HepG2 (cell line): Measurements from ENCODE around the gene KPNA3. TPM values are rescaled to one million over a fixed set of nuclear protein-coding genes. Genes with fewer than 3 reads are reported as not detected.

ENCODE experiments used
- ATF2 ChIP-seq: sonication (generic); formaldehyde crosslinking; IDR thresholded peaks from 2 replicates; pipeline ENCODE4 v1.4.0; 2020; ENCODE audit warnings: missing genetic modification reagents
- CSRNP2 ChIP-seq: sonication (generic); formaldehyde crosslinking; conservative IDR thresholded peaks from 2 replicates; pipeline ENCODE4 v1.8.0; 2022; ENCODE audit warnings: low read depth, missing genetic modification reagents
- ELF4 ChIP-seq: sonication (generic); formaldehyde crosslinking; IDR thresholded peaks from 2 replicates; pipeline ENCODE4 v1.5.0; 2020; ENCODE audit warnings: missing genetic modification reagents, mild to moderate bottlenecking, moderate library complexity, borderline replicate concordance
- GZF1 ChIP-seq: sonication (generic); formaldehyde crosslinking; IDR thresholded peaks from 2 replicates; pipeline ENCODE4 v1.5.1; 2020; ENCODE audit warnings: mild to moderate bottlenecking, missing genetic modification reagents
- HIC2 ChIP-seq: sonication (generic); formaldehyde crosslinking; IDR thresholded peaks from 2 replicates; pipeline ENCODE4 v1.9.0; 2022; ENCODE audit warnings: low read depth, missing genetic modification reagents
- HOXA9 ChIP-seq: sonication (generic); formaldehyde crosslinking; IDR thresholded peaks from 2 replicates; pipeline ENCODE4 v1.8.1; 2022; ENCODE audit warnings: missing genetic modification reagents, mild to moderate bottlenecking, moderate library complexity, borderline replicate concordance
- KDM6A ChIP-seq: IDR thresholded peaks from 2 replicates; pipeline ENCODE4 v1.6.1; 2016; ENCODE audit warnings: low read depth
- MIER3 ChIP-seq: IDR thresholded peaks from 2 replicates; pipeline ENCODE4 v1.6.1; 2016; ENCODE audit warnings: missing compliant biosample characterization, borderline replicate concordance
- RBFOX2 ChIP-seq: fragments of 200-400 bp; formaldehyde crosslinking; IDR thresholded peaks from 2 replicates; pipeline ENCODE4 v1.6.1; 2017; ENCODE audit warnings: low read depth, mild to moderate bottlenecking, low read length
- SALL2 ChIP-seq: sonication (generic); formaldehyde crosslinking; IDR thresholded peaks from 2 replicates; pipeline ENCODE4 v1.8.1; 2023; ENCODE audit warnings: mild to moderate bottlenecking, missing genetic modification reagents, inconsistent platforms
- SIX1 ChIP-seq: sonication (generic); formaldehyde crosslinking; IDR thresholded peaks from 2 replicates; pipeline ENCODE4 v1.4.0; 2020; ENCODE audit warnings: missing genetic modification reagents, borderline replicate concordance
- SRSF9 ChIP-seq: fragments of 200-400 bp; formaldehyde crosslinking; IDR thresholded peaks from 2 replicates; pipeline ENCODE4 v1.6.1; 2018; ENCODE audit warnings: borderline replicate concordance, mild to moderate bottlenecking, low read depth, low read length; ENCODE audit not compliant: insufficient read depth, poor library complexity, severe bottlenecking
- TGIF2 ChIP-seq: IDR thresholded peaks from 2 replicates; pipeline ENCODE4 v1.6.1; 2016; ENCODE audit warnings: control low read depth, missing compliant biosample characterization
- ZBTB39 ChIP-seq: sonication (generic); formaldehyde crosslinking; IDR thresholded peaks from 2 replicates; pipeline ENCODE4 v1.5.0; 2020; ENCODE audit warnings: missing genetic modification reagents
- ZFP36L2 ChIP-seq: sonication (generic); formaldehyde crosslinking; IDR thresholded peaks from 2 replicates; pipeline ENCODE4 v1.4.0; 2020; ENCODE audit warnings: missing genetic modification reagents
- ZFYVE20 ChIP-seq: sonication (generic); formaldehyde crosslinking; IDR thresholded peaks from 2 replicates; pipeline ENCODE4 v1.8.0; 2023; ENCODE audit warnings: low read depth, mild to moderate bottlenecking, moderate library complexity, missing genetic modification reagents, borderline replicate concordance
- ZNF17 ChIP-seq: sonication (generic); formaldehyde crosslinking; IDR thresholded peaks from 2 replicates; pipeline ENCODE4 v1.5.0; 2020; ENCODE audit warnings: mild to moderate bottlenecking, missing genetic modification reagents
- ZNF563 ChIP-seq: sonication (generic); formaldehyde crosslinking; IDR thresholded peaks from 2 replicates; pipeline ENCODE4 v1.8.0; 2022; ENCODE audit warnings: mild to moderate bottlenecking, moderate library complexity, missing genetic modification reagents
- ZNF619 ChIP-seq: sonication (generic); formaldehyde crosslinking; IDR thresholded peaks from 2 replicates; pipeline ENCODE4 v1.4.0; 2020; ENCODE audit warnings: mild to moderate bottlenecking, missing genetic modification reagents
- ZNF644 ChIP-seq: IDR thresholded peaks from 2 replicates; pipeline ENCODE4 v1.6.1; 2016; ENCODE audit warnings: low read depth
- ZNF773 ChIP-seq: sonication (generic); formaldehyde crosslinking; IDR thresholded peaks from 2 replicates; pipeline ENCODE4 v1.4.0; 2020; ENCODE audit warnings: missing genetic modification reagents, borderline replicate concordance
- ZNF839 ChIP-seq: sonication (generic); formaldehyde crosslinking; IDR thresholded peaks from 2 replicates; pipeline ENCODE4 v1.4.0; 2020; ENCODE audit warnings: missing genetic modification reagents, mild to moderate bottlenecking, borderline replicate concordance
- ZNF879 ChIP-seq: sonication (generic); formaldehyde crosslinking; IDR thresholded peaks from 2 replicates; pipeline ENCODE4 v1.8.1; 2023; ENCODE audit warnings: missing genetic modification reagents
- polyA plus RNA-seq, 8 experiments: library from polyadenylated mRNA; depleted of rRNA in 3 of 8; stranded (reverse) in 7 of 8; unstranded in 1 of 8; fragments of >200 nt; fragmentation: Illumina TruSeq in 4 of 8; extraction: Trizol in 4 of 8; gene quantifications; 2 replicates each; pipeline versions ENCODE4 v1.2.1 to v1.2.3, GENCODE V29; 2011 to 2016; ENCODE audit warnings: low read depth in 4 of 8, missing spikeins in 1 of 8, mixed read lengths in 1 of 8; ENCODE audit not compliant: insufficient read depth in 1 of 8
- total RNA-seq, 5 experiments: library from RNA; depleted of rRNA; stranded (reverse); fragments of >200 nt; fragmentation: Illumina TruSeq; extraction: Trizol; gene quantifications; 2 replicates each; pipeline ENCODE4 v1.2.3, GENCODE V29; 2016; ENCODE audit warnings: low read depth in 1 of 5

The KPNA3 gene
- total and polyA plus RNA-seq, 2 of the 13 experiments (the other 11 are each of a cell fraction or from before 2014, with no cell fraction given): 13.0 to 28.9 TPM

GRCh38 chr13:49690995-49691784 lies 101.3 kb downstream of the KPNA3 start, which contains the start of gene EBPL (continued):
- TF ChIP-seq GZF1 (CRISPR knock-in tag): no peak
- TF ChIP-seq MIER3: no peak
- TF ChIP-seq CSRNP2 (CRISPR knock-in tag): no peak
- no peak for TF ChIP-seq KDM6A
- TF ChIP-seq ZNF619: 0 out of 2 replicates have a peak, but pooled peaks have one; percentile 10
- TF ChIP-seq HIC2 (CRISPR knock-in tag): peak; percentile 84
- TF ChIP-seq TGIF2 (CRISPR knock-in tag): peak; percentile 65
- no peak; the same call in 1 of the 2 replicates for TF ChIP-seq ZNF879 (CRISPR knock-in tag)
- TF ChIP-seq SIX1 (CRISPR knock-in tag): no peak
- 0 out of 2 replicates have a peak, but pooled peaks have one; percentile 42 for TF ChIP-seq ATF2 (CRISPR knock-in tag)
- no peak for TF ChIP-seq ZNF17 (CRISPR knock-in tag)
- peak; percentile 93 for TF ChIP-seq SALL2
- TF ChIP-seq ZNF839 (CRISPR knock-in tag): peak; percentile 63; the same call in 1 of the 2 replicates
- no peak for TF ChIP-seq ZBTB39 (CRISPR knock-in tag)
- peak; percentile 94 for TF ChIP-seq ZNF563 (CRISPR knock-in tag)
- TF ChIP-seq SRSF9: no peak
- no peak for TF ChIP-seq ELF4 (CRISPR knock-in tag)
- TF ChIP-seq ZNF644 (CRISPR knock-in tag): 0 out of 2 replicates have a peak, but pooled peaks have one; percentile 44
- no peak for TF ChIP-seq ZFP36L2
- TF ChIP-seq ZNF773 (CRISPR knock-in tag): no peak
- TF ChIP-seq HOXA9 (CRISPR knock-in tag): no peak
- peak; percentile 96 for TF ChIP-seq RBFOX2
- TF ChIP-seq ZFYVE20 (CRISPR knock-in tag): peak; percentile 93; the same call in 1 of the 2 replicates
